Mucosa of rectum (tissue), 2 donors: ENCODE data around the gene DKKL1.
"Not testable (repeated sequence)": the region's sequence is repeated elsewhere in the genome, so short reads cannot be mapped to it uniquely, and the experiment has no call there.

Experiments
- H3K27ac ChIP-seq, 2 donors: one replicate each; pipeline ENCODE4 v1.7.0; 2013; ENCODE audit warnings: inconsistent platforms in 2 of 2, low read depth in 2 of 2, low read length in 2 of 2
- H3K27me3 ChIP-seq, 2 donors: one replicate each; pipeline ENCODE4 v1.7.0; 2013; ENCODE audit warnings: low read length in 2 of 2; ENCODE audit not compliant: control insufficient read depth in 2 of 2, insufficient read depth in 2 of 2
- H3K36me3 ChIP-seq, 2 donors: one replicate each; pipeline ENCODE4 v1.7.0; 2013; ENCODE audit warnings: low read length in 2 of 2; ENCODE audit not compliant: control insufficient read depth in 2 of 2, insufficient read depth in 2 of 2
- H3K4me1 ChIP-seq, 2 donors: one replicate each; pipeline ENCODE4 v1.7.0; 2013; ENCODE audit warnings: low read length in 2 of 2, mild to moderate bottlenecking in 1 of 2; ENCODE audit not compliant: control insufficient read depth in 2 of 2, insufficient read depth in 2 of 2
- H3K4me3 ChIP-seq, 2 donors: one replicate each; pipeline ENCODE4 v1.7.0; 2013; ENCODE audit warnings: low read length in 2 of 2
- H3K9ac ChIP-seq, 2 donors: one replicate each; pipeline ENCODE4 v1.7.0; 2013; ENCODE audit warnings: low read length in 2 of 2, low read depth in 1 of 2, mild to moderate bottlenecking in 1 of 2
- H3K9me3 ChIP-seq, 2 donors: one replicate each; pipeline ENCODE4 v1.7.0; 2013; ENCODE audit warnings: low read length in 2 of 2; ENCODE audit not compliant: control insufficient read depth in 2 of 2
- donor health status: healthy.
- donor health status: Normal muscosa, but diverticular disease.

DKKL1 gene

GRCh38 chr19:49363268-49364082, at the start of gene DKKL1:
Gene DKKL1, plus strand, starts transcription at chr19:49363877. Its CDS starts 122 bp downstream, at chr19:49363999.
- Histone ChIP-seq H3K9ac (peak within 1 kb of the TSS; percentile 61 to 74), H3K36me3 (no peaks in the 10 kb centered on the region), H3K4me3 (peak within 1 kb of the TSS; percentile 61 to 72), H3K9me3 (no peaks in the 10 kb centered on the region), H3K27me3 (peaks cover 0 to 4% of the 10 kb centered on the region in 2 donors), H3K27ac (peak within 1 kb of the TSS; percentile 77 to 80), H3K4me1 (peaks cover 7 to 12% of the 10 kb centered on the region in 2 donors)

GRCh38 chr19:49315111-49315510, 48.6 kb upstream of the DKKL1 start:
- no peaks in the 10 kb centered on the region for H3K4me1 ChIP-seq
- H3K27me3 ChIP-seq = no peaks in the 10 kb centered on the region
- no peak overlapping the region for H3K9ac ChIP-seq
- H3K27ac ChIP-seq = no peak overlapping the region
- no peaks in the 10 kb centered on the region for H3K36me3 ChIP-seq
- H3K4me3 ChIP-seq = no peak overlapping the region
- H3K9me3 ChIP-seq = peaks cover 0 to 6% of the 10 kb centered on the region in 2 donors

GRCh38 chr19:49316284-49316683, 47.4 kb upstream of the DKKL1 start:
- Histone ChIP-seq H3K27ac (no peak overlapping the region), H3K9me3 (peaks cover 0 to 6% of the 10 kb centered on the region in 2 donors), H3K27me3 (no peaks in the 10 kb centered on the region), H3K36me3 (no peaks in the 10 kb centered on the region), H3K9ac (no peak overlapping the region), H3K4me1 (no peaks in the 10 kb centered on the region), H3K4me3 (no peak overlapping the region)

GRCh38 chr19:49318296-49318695, 45.4 kb upstream of the DKKL1 start:
- no peaks in the 10 kb centered on the region for H3K27me3 ChIP-seq
- H3K36me3 ChIP-seq = no peaks in the 10 kb centered on the region
- H3K9ac ChIP-seq = no peak overlapping the region
- H3K27ac ChIP-seq = no peak overlapping the region
- H3K4me3 ChIP-seq = no peak overlapping the region
- no peaks in the 10 kb centered on the region for H3K4me1 ChIP-seq
- H3K9me3 ChIP-seq = peaks cover 0 to 6% of the 10 kb centered on the region in 2 donors

GRCh38 chr19:49324801-49325576, 38.7 kb upstream of the DKKL1 start, which contains the start of gene SLC6A16:
Gene SLC6A16, minus strand, starts transcription at chr19:49325191. Its CDS starts 13,844 bp downstream, at chr19:49311347.
- Histone ChIP-seq H3K27me3 (no peaks in the 10 kb centered on the region), H3K27ac (no peak within 1 kb of the TSS), H3K4me3 (no peak within 1 kb of the TSS), H3K36me3 (no peaks in the 10 kb centered on the region), H3K9ac (no peak within 1 kb of the TSS), H3K9me3 (no peaks in the 10 kb centered on the region), H3K4me1 (no peaks in the 10 kb centered on the region)

- H3K9me3 ChIP-seq, H3K27ac ChIP-seq, H3K36me3 ChIP-seq, H3K27me3 ChIP-seq, H3K4me1 ChIP-seq, H3K9ac ChIP-seq, H3K4me3 ChIP-seq: not testable (repeated sequence)
Measured at GRCh38 chr19:49325756-49326155, 37.9 kb upstream of the DKKL1 start.

- H3K27ac ChIP-seq = no peak overlapping the region
- peaks cover 0 to 2% of the 10 kb centered on the region in 2 donors for H3K4me1 ChIP-seq
- H3K27me3 ChIP-seq = no peaks in the 10 kb centered on the region
- H3K9ac ChIP-seq = no peak overlapping the region
- no peaks in the 10 kb centered on the region for H3K9me3 ChIP-seq
- H3K4me3 ChIP-seq = no peak overlapping the region
- no peaks in the 10 kb centered on the region for H3K36me3 ChIP-seq
Measured at GRCh38 chr19:49326165-49326704, 37.4 kb upstream of the DKKL1 start.

GRCh38 chr19:49327878-49328544, 35.7 kb upstream of the DKKL1 start:
- H3K9me3 ChIP-seq = no peaks in the 10 kb centered on the region
- H3K4me1 ChIP-seq = peaks cover 0 to 2% of the 10 kb centered on the region in 2 donors
- H3K27me3 ChIP-seq = no peaks in the 10 kb centered on the region
- H3K27ac ChIP-seq = no peak overlapping the region
- no peaks in the 10 kb centered on the region for H3K36me3 ChIP-seq
- no peak overlapping the region for H3K4me3 ChIP-seq
- H3K9ac ChIP-seq = no peak overlapping the region

- no peak overlapping the region for H3K4me3 ChIP-seq
- no peaks in the 10 kb centered on the region for H3K36me3 ChIP-seq
- no peaks in the 10 kb centered on the region for H3K9me3 ChIP-seq
- peaks cover 0 to 2% of the 10 kb centered on the region in 2 donors for H3K4me1 ChIP-seq
- no peaks in the 10 kb centered on the region for H3K27me3 ChIP-seq
- H3K27ac ChIP-seq = no peak overlapping the region
- no peak overlapping the region for H3K9ac ChIP-seq
Measured at GRCh38 chr19:49328741-49329140, 34.9 kb upstream of the DKKL1 start.
